Hepatocyte (in vitro differentiated cells): ENCODE results near the gene ZNF189. TPM values are rescaled to one million over a fixed set of nuclear protein-coding genes. Genes with fewer than 3 reads are reported as not detected.

Experiments used
- DNase-seq: peaks from one replicate; pipeline ENCODE4 v3.0.0-alpha.2; 2016; ENCODE audit warnings: low spot score
- H2AFZ ChIP-seq: fragments of 200-600 bp; sonication (generic); 2 replicates; pipeline ENCODE4 v1.6.0; 2016; ENCODE audit warnings: antibody characterized with exemption, mild to moderate bottlenecking
- H3K27ac ChIP-seq: fragments of 200-600 bp; sonication (generic); 2 replicates; pipeline ENCODE4 v1.5.1; 2016; ENCODE audit warnings: mild to moderate bottlenecking
- H3K27me3 ChIP-seq: fragments of 200-600 bp; sonication (generic); 2 replicates; pipeline ENCODE4 v1.6.1; 2016
- H3K36me3 ChIP-seq: fragments of 200-600 bp; sonication (generic); replicated peaks from 2 replicates; pipeline ENCODE4 v1.5.1; 2016; ENCODE audit warnings: low read depth; ENCODE audit not compliant: insufficient read depth
- H3K4me1 ChIP-seq: fragments of 200-600 bp; sonication (generic); 2 replicates; pipeline ENCODE4 v1.5.1; 2016; ENCODE audit warnings: mild to moderate bottlenecking, moderate library complexity; ENCODE audit not compliant: insufficient read depth
- H3K4me2 ChIP-seq: fragments of 200-600 bp; sonication (generic); 2 replicates; pipeline ENCODE4 v1.6.0; 2016
- H3K4me3 ChIP-seq: fragments of 200-600 bp; sonication (generic); 2 replicates; pipeline ENCODE4 v1.5.1; 2016; ENCODE audit warnings: mild to moderate bottlenecking
- H3K79me2 ChIP-seq: fragments of 200-600 bp; sonication (generic); 2 replicates; pipeline ENCODE4 v1.6.0; 2017; ENCODE audit warnings: mild to moderate bottlenecking
- H3K9me2 ChIP-seq: fragments of 200-600 bp; sonication (generic); replicated peaks from 2 replicates; pipeline ENCODE4 v1.6.0; 2017; ENCODE audit warnings: mild to moderate bottlenecking; ENCODE audit not compliant: insufficient read depth
- H3K9me3 ChIP-seq: fragments of 200-600 bp; sonication (generic); 2 replicates; pipeline ENCODE4 v1.5.1; 2016; ENCODE audit warnings: low read depth, mild to moderate bottlenecking
- H4K20me1 ChIP-seq: fragments of 200-600 bp; sonication (generic); 2 replicates; pipeline ENCODE4 v1.6.0; 2016; ENCODE audit warnings: mild to moderate bottlenecking; ENCODE audit not compliant: insufficient read depth, poor library complexity, severe bottlenecking
- EZH2 ChIP-seq: fragments of 200-600 bp; sonication (generic); IDR thresholded peaks from 2 replicates; pipeline ENCODE4 v1.6.1; 2016; ENCODE audit warnings: antibody characterized with exemption, mild to moderate bottlenecking, borderline replicate concordance
- EZH2phosphoT487 ChIP-seq: fragments of 200-600 bp; sonication (generic); IDR thresholded peaks from one replicate; pipeline ENCODE4 v1.6.1; 2018; ENCODE audit warnings: antibody characterized with exemption, mild to moderate bottlenecking, low read depth, moderate library complexity; ENCODE audit not compliant: unreplicated experiment, severe bottlenecking
- WGBS: methylation state at CpG from one replicate; pipeline ENCODE4 v1.1.6; 2016; ENCODE audit warnings: low lambda C conversion rate; ENCODE audit errors: missing lambda C conversion rate; 5-methylcytosine and 5-hydroxymethylcytosine counted together
- polyA plus RNA-seq: library from polyadenylated mRNA; unstranded; fragments of >200 nt; fragmentation: Nextera tagmentation; extraction: Ambion mirVana; gene quantifications from 2 replicates; pipeline ENCODE4 v1.2.1, GENCODE V29; 2016
- total RNA-seq: library from RNA; depleted of rRNA; stranded (reverse); fragments of >200 nt; gene quantifications from 2 replicates; pipeline ENCODE4 v1.2.3, GENCODE V29; 2014
- TF ChIP-seq, protein P1 (sequence below): fragments of 200-600 bp; sonication (generic); IDR thresholded peaks from 2 replicates; pipeline ENCODE4 v1.5.1; 2016; ENCODE audit warnings: antibody characterized with exemption, mild to moderate bottlenecking; ENCODE audit not compliant: poor library complexity

Gene ZNF189
- total and polyA plus RNA-seq, 2 experiments from 2014 or later = 13.6 to 60.3 TPM

DNA sequence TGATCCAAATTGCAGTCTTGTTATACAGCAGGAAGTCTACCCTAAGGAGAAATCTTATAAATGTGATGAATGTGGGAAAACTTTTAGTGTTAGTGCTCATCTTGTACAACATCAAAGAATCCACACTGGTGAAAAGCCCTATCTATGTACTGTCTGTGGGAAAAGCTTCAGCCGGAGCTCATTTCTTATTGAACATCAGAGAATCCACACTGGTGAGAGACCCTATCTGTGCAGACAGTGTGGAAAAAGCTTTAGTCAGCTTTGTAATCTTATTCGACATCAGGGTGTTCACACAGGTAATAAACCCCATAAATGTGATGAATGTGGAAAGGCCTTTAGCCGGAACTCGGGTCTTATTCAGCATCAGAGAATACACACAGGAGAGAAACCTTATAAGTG, 10.4 kb downstream of the ZNF189 start:
- no peaks in the 10 kb centered on the region for H3K9me2 ChIP-seq
- peaks cover 33% of the 10 kb centered on the region for H3K36me3 ChIP-seq
- H3K27me3 ChIP-seq = no peaks in the 10 kb centered on the region
- H2AFZ ChIP-seq = no peak overlapping the region
- no peak for TF ChIP-seq EZH2phosphoT487
- TF ChIP-seq, protein P1, sequence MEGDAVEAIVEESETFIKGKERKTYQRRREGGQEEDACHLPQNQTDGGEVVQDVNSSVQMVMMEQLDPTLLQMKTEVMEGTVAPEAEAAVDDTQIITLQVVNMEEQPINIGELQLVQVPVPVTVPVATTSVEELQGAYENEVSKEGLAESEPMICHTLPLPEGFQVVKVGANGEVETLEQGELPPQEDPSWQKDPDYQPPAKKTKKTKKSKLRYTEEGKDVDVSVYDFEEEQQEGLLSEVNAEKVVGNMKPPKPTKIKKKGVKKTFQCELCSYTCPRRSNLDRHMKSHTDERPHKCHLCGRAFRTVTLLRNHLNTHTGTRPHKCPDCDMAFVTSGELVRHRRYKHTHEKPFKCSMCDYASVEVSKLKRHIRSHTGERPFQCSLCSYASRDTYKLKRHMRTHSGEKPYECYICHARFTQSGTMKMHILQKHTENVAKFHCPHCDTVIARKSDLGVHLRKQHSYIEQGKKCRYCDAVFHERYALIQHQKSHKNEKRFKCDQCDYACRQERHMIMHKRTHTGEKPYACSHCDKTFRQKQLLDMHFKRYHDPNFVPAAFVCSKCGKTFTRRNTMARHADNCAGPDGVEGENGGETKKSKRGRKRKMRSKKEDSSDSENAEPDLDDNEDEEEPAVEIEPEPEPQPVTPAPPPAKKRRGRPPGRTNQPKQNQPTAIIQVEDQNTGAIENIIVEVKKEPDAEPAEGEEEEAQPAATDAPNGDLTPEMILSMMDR = no peak
- TF ChIP-seq EZH2 = no peak
- no peaks in the 10 kb centered on the region for H4K20me1 ChIP-seq
- H3K4me2 ChIP-seq = no peak overlapping the region
- H3K79me2 ChIP-seq = peaks cover 5% of the 10 kb centered on the region
- no peaks in the 10 kb centered on the region for H3K4me1 ChIP-seq
- H3K9me3 ChIP-seq = peaks cover 92% of the 10 kb centered on the region
- DNase-seq = no peak
- H3K4me3 ChIP-seq = no peak overlapping the region
- 100% methylated on average over 4 of the region's 4 CpGs for WGBS
- H3K27ac ChIP-seq = no peak overlapping the region

DNA sequence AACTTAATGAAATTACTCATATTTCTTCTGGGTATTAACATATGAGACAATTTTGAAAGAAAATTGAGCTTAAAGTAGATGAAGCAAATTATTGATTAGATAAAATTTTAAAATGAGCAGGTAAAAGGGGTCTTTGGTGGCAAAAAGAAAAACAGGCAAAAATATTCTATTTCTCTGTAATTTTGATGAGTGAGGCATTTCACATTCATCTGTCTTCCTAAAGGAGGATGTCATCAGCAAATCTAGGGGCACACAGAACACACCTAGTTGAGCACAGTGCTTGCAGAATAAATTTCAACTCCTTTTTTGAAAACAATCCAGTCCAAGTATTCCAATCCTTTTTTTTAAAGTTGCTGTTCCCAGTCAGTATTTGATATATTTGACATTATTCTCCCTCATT, 16.2 kb downstream of the ZNF189 start:
- H3K27me3 ChIP-seq = no peaks in the 10 kb centered on the region
- H3K27ac ChIP-seq = no peak overlapping the region
- H3K9me3 ChIP-seq = peaks cover 42% of the 10 kb centered on the region
- H3K79me2 ChIP-seq = no peaks in the 10 kb centered on the region
- no peak for DNase-seq
- no peaks in the 10 kb centered on the region for H3K9me2 ChIP-seq
- H3K4me3 ChIP-seq = no peak overlapping the region
- no peak overlapping the region for H3K4me2 ChIP-seq
- TF ChIP-seq EZH2phosphoT487 (no peak), EZH2 (no peak)
- TF ChIP-seq, protein P1 = no peak
- H4K20me1 ChIP-seq = no peaks in the 10 kb centered on the region
- no peaks in the 10 kb centered on the region for H3K4me1 ChIP-seq
- H3K36me3 ChIP-seq = peaks cover 1% of the 10 kb centered on the region
- H2AFZ ChIP-seq = no peak overlapping the region

DNA sequence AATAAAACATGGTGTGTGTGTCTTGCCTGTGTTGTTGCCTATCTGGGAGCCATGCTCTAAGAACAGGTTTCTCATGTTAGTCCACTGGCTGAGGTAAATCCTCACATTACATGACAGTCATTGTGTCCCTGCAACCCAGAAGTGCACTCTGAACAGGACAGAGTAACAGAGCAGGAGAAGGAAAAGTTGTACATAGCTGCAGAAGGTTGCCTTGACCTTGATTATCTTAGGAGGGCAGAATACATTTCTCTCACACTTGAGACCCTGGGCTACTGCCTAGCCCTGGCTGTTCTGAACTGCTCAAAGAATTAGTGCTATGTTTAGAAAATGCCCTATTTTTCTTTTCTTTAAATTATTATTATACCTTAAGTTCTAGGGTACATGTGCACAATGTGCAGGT, 16.9 kb downstream of the ZNF189 start:
- H3K4me1 ChIP-seq = no peaks in the 10 kb centered on the region
- H3K9me2 ChIP-seq = no peaks in the 10 kb centered on the region
- H3K4me2 ChIP-seq = no peak overlapping the region
- no peaks in the 10 kb centered on the region for H3K27me3 ChIP-seq
- no peaks in the 10 kb centered on the region for H3K36me3 ChIP-seq
- no peak for DNase-seq
- peaks cover 34% of the 10 kb centered on the region for H3K9me3 ChIP-seq
- no peaks in the 10 kb centered on the region for H3K79me2 ChIP-seq
- H2AFZ ChIP-seq = no peak overlapping the region
- H3K4me3 ChIP-seq = no peak overlapping the region
- no peak overlapping the region for H3K27ac ChIP-seq
- H4K20me1 ChIP-seq = no peaks in the 10 kb centered on the region
- TF ChIP-seq, protein P1 = no peak
- TF ChIP-seq EZH2phosphoT487 (no peak), EZH2 (no peak)

DNA sequence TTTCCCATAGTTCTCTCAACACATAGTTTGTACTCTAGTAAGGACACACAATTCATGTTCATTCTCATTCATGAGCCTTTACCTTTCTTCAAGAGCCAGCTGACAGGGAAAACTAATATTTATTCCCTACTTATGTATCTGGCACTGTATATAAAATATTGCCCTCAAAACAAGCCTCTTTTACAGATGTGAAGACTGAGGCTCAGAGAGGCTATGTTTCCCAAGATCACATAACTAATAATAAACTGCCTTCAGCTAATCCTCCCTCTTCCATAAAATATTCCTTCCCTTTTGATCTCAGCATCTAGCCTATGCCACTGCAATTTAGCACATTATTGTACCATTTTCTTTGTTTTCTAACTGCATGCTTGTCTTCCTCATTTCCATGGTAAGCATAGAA, 18.7 kb downstream of the ZNF189 start:
- Histone ChIP-seq H3K9me2 (no peaks in the 10 kb centered on the region), H2AFZ (no peak overlapping the region), H3K79me2 (no peaks in the 10 kb centered on the region), H3K4me1 (no peaks in the 10 kb centered on the region), H3K36me3 (no peaks in the 10 kb centered on the region), H3K9me3 (peaks cover 19% of the 10 kb centered on the region), H4K20me1 (no peaks in the 10 kb centered on the region), H3K4me3 (no peak overlapping the region), H3K4me2 (no peak overlapping the region), H3K27me3 (no peaks in the 10 kb centered on the region), H3K27ac (no peak overlapping the region)
- DNase-seq = no peak
- TF ChIP-seq EZH2 (no peak), EZH2phosphoT487 (no peak)
- TF ChIP-seq, protein P1 = no peak
